IMR-90 (cell line): ENCODE data around the gene ARF6. TPM values are rescaled to one million over a fixed set of nuclear protein-coding genes. Genes with fewer than 3 reads are reported as not detected.
A peak's percentile ranks its signal among the peaks of the same experiment; 100 is the strongest.

Experiments used
- ATAC-seq: fragments of 200-7000 bp; cut with Tn5 transposase; 2 replicates; pipeline ENCODE4 v1.9.1; 2020; ENCODE audit warnings: low read depth, mild to moderate bottlenecking, moderate library complexity
- BruUV-seq: library from RNA; stranded (reverse); fragments of 400-500 nt; replicated peaks from 2 replicates; lab custom pipeline; 2021; lab: Mats Ljungman, UMichigan
- CTCF ChIA-PET: fragments of 300-600 bp; formaldehyde crosslinking; extraction: SDS; loops from one replicate; lab custom pipeline; 2021; ENCODE audit warnings: antibody characterized with exemption; lab: Yijun Ruan, JAX
- POLR2A ChIA-PET: fragments of 300-600 bp; sonication (Branson Sonifier 250); formaldehyde crosslinking; loops from one replicate; lab custom pipeline; 2022; ENCODE audit warnings: antibody characterized with exemption; ENCODE audit not compliant: unreplicated experiment; lab: Charles Lee
- DNase-seq: peaks from one replicate; pipeline ENCODE4 v3.0.0; 2013
- H2AFZ ChIP-seq: replicated peaks from 2 replicates; pipeline ENCODE3; 2013; ENCODE audit warnings: low read length, mild to moderate bottlenecking; ENCODE audit not compliant: poor library complexity
- H2AK5ac ChIP-seq: 2 replicates; pipeline ENCODE4 v1.6.1; 2013; ENCODE audit warnings: low read depth, low read length, inconsistent platforms
- H2AK9ac ChIP-seq: replicated peaks from 2 replicates; pipeline ENCODE3; 2013; ENCODE audit warnings: mild to moderate bottlenecking, low read depth, low read length, moderate library complexity; ENCODE audit not compliant: poor library complexity
- H2BK120ac ChIP-seq: 2 replicates; pipeline ENCODE4 v1.6.1; 2013; ENCODE audit warnings: low read depth, low read length, inconsistent platforms
- H2BK15ac ChIP-seq: 3 replicates; pipeline ENCODE4 v1.6.1; 2013; ENCODE audit warnings: low read depth, low read length, inconsistent platforms
- H2BK20ac ChIP-seq: 2 replicates; pipeline ENCODE4 v1.6.1; 2013; ENCODE audit warnings: low read depth, mild to moderate bottlenecking, inconsistent platforms, low read length, moderate library complexity
- H2BK5ac ChIP-seq: 2 replicates; pipeline ENCODE4 v1.6.1; 2013; ENCODE audit warnings: mild to moderate bottlenecking, low read depth, low read length, inconsistent platforms; ENCODE audit not compliant: poor library complexity, severe bottlenecking
- H3K14ac ChIP-seq: replicated peaks from 2 replicates; pipeline ENCODE4 v1.6.1; 2013; ENCODE audit warnings: low read depth, low read length, inconsistent platforms
- H3K18ac ChIP-seq: 2 replicates; pipeline ENCODE4 v1.6.1; 2013; ENCODE audit warnings: low read depth, low read length, control low read depth
- H3K23ac ChIP-seq: 2 replicates; pipeline ENCODE4 v1.6.1; 2013; ENCODE audit warnings: low read depth, low read length, inconsistent platforms
- H3K27ac ChIP-seq: 2 replicates; pipeline ENCODE4 v1.5.1; 2013; ENCODE audit warnings: mild to moderate bottlenecking, control low read depth, low read length; ENCODE audit not compliant: insufficient read depth
- H3K27me3 ChIP-seq: 2 replicates; pipeline ENCODE4 v1.6.1; 2013; ENCODE audit warnings: low read length; ENCODE audit not compliant: control insufficient read depth, insufficient read depth
- H3K36me3 ChIP-seq: 2 replicates; pipeline ENCODE4 v1.6.1; 2013; ENCODE audit warnings: low read length, mixed read lengths; ENCODE audit not compliant: control insufficient read depth, insufficient read depth
- H3K4ac ChIP-seq: 2 replicates; pipeline ENCODE4 v1.6.1; 2013; ENCODE audit warnings: low read depth, low read length, inconsistent platforms
- H3K4me1 ChIP-seq: 2 replicates; pipeline ENCODE4 v1.6.1; 2013; ENCODE audit warnings: low read length, mixed read lengths; ENCODE audit not compliant: control insufficient read depth, insufficient read depth
- H3K4me2 ChIP-seq: 2 replicates; pipeline ENCODE4 v1.6.1; 2013; ENCODE audit warnings: low read depth, mild to moderate bottlenecking, control low read depth, low read length, moderate library complexity
- H3K4me3 ChIP-seq: 2 replicates; pipeline ENCODE4 v1.5.1; 2013; ENCODE audit warnings: low read depth, mild to moderate bottlenecking, control low read depth, low read length, moderate library complexity; ENCODE audit not compliant: insufficient read depth
- H3K56ac ChIP-seq: 2 replicates; pipeline ENCODE4 v1.6.1; 2013; ENCODE audit warnings: low read length, inconsistent platforms; ENCODE audit not compliant: insufficient read depth; ENCODE audit errors: extremely low read depth
- H3K79me1 ChIP-seq, 2 experiments: 2 replicates each; pipeline ENCODE4 v1.6.1; 2013; ENCODE audit warnings: low read length in 2 of 2, inconsistent platforms in 1 of 2, low read depth in 1 of 2
- H3K9ac ChIP-seq: 2 replicates; pipeline ENCODE4 v1.6.1; 2013; ENCODE audit warnings: low read depth, low read length, control low read depth
- H3K9me1 ChIP-seq: 2 replicates; pipeline ENCODE4 v1.6.1; 2013; ENCODE audit warnings: low read length, inconsistent platforms; ENCODE audit not compliant: insufficient read depth
- H3K9me3 ChIP-seq: 2 replicates; pipeline ENCODE4 v1.6.1; 2013; ENCODE audit warnings: low read length; ENCODE audit not compliant: control insufficient read depth, insufficient read depth
- H4K20me1 ChIP-seq: 2 replicates; pipeline ENCODE4 v1.6.1; 2013; ENCODE audit warnings: low read length, inconsistent platforms; ENCODE audit not compliant: insufficient read depth
- H4K5ac ChIP-seq: 2 replicates; pipeline ENCODE4 v1.6.1; 2013; ENCODE audit warnings: mild to moderate bottlenecking, low read depth, low read length, control low read depth
- H4K8ac ChIP-seq, 2 experiments: 2 replicates each; pipeline ENCODE4 v1.6.1; 2013; ENCODE audit warnings: low read depth in 2 of 2, low read length in 2 of 2, control low read depth in 1 of 2, inconsistent platforms in 1 of 2
- H4K91ac ChIP-seq: 2 replicates; pipeline ENCODE4 v1.6.1; 2013; ENCODE audit warnings: low read depth, low read length, inconsistent platforms; ENCODE audit not compliant: insufficient read depth
- MAZ ChIP-seq: IDR thresholded peaks from 2 replicates; pipeline ENCODE4 v1.6.1; 2012; ENCODE audit warnings: low read depth, mild to moderate bottlenecking, low read length, improper control_type of control experiment, moderate library complexity, borderline replicate concordance
- NFE2L2 ChIP-seq: fragments of 150-350 bp; IDR thresholded peaks from 2 replicates; pipeline ENCODE4 v1.6.1; 2016; ENCODE audit warnings: low read depth, mild to moderate bottlenecking, low read length
- RAD21 ChIP-seq: IDR thresholded peaks from 2 replicates; pipeline ENCODE4 v1.6.1; 2012; ENCODE audit warnings: low read length, improper control_type of control experiment
- RCOR1 ChIP-seq: IDR thresholded peaks from 2 replicates; pipeline ENCODE4 v1.6.1; 2012; ENCODE audit warnings: mild to moderate bottlenecking, low read length, improper control_type of control experiment; ENCODE audit not compliant: insufficient replicate concordance
- RFX5 ChIP-seq: IDR thresholded peaks from 2 replicates; pipeline ENCODE4 v1.8.0; 2012; ENCODE audit warnings: low read depth, mild to moderate bottlenecking, low read length, moderate library complexity
- WGBS, 2 experiments: methylation state at CpG; one replicate each; pipeline versions ENCODE4 v1.1.5 to v1.1.7; 2013; ENCODE audit warnings: missing lambda C conversion rate in 2 of 2; ENCODE audit not compliant: insufficient read length in 1 of 2; ENCODE audit errors: extremely low coverage in 2 of 2; 5-methylcytosine and 5-hydroxymethylcytosine counted together
- dilution Hi-C: fragments of 300-500 bp; cut with HindIII; formaldehyde crosslinking; loops from one replicate; pipeline ENCODE4 v1.14.3; 2018; ENCODE audit warnings: low sequenced_read_pairs; ENCODE audit not compliant: unreplicated experiment
- in situ Hi-C: fragments of 300-500 bp; cut with MboI; formaldehyde crosslinking; loops from 3 replicates; pipeline ENCODE4 v1.14.3; 2019; ENCODE audit warnings: low sequenced_read_pairs, inconsistent platforms, mixed read lengths
- intact Hi-C: fragments of 100-400 bp; cut with micrococcal nuclease; formaldehyde crosslinking; loops from 2 replicates; pipeline ENCODE4 v1.10.0; 2022
- polyA plus RNA-seq, 3 experiments: library from polyadenylated mRNA; depleted of rRNA; stranded (reverse); fragments of >200 nt; gene quantifications; 2 replicates each; pipeline ENCODE4 v1.2.3, GENCODE V29; 2012; ENCODE audit warnings: low replicate concordance in 1 of 3
- total RNA-seq: library from RNA; depleted of rRNA; stranded (reverse); fragments of >200 nt; gene quantifications from 2 replicates; pipeline ENCODE4 v1.2.3, GENCODE V29; 2012
- TF ChIP-seq, protein P1 (sequence below): fragments of 150-350 bp; IDR thresholded peaks from 2 replicates; pipeline ENCODE4 v1.6.1; 2017; ENCODE audit warnings: mild to moderate bottlenecking, antibody characterized with exemption, low read length, low read depth
- TF ChIP-seq, protein P2 (sequence below): conservative IDR thresholded peaks from 2 replicates; pipeline ENCODE4 v1.5.1; 2012; ENCODE audit warnings: mild to moderate bottlenecking, low read depth, low read length, improper control_type of control experiment

Gene ARF6
- total and polyA plus RNA-seq, 2 of the 4 experiments (the other 2 are of a cell fraction): 32.1 to 40.1 TPM

DNA sequence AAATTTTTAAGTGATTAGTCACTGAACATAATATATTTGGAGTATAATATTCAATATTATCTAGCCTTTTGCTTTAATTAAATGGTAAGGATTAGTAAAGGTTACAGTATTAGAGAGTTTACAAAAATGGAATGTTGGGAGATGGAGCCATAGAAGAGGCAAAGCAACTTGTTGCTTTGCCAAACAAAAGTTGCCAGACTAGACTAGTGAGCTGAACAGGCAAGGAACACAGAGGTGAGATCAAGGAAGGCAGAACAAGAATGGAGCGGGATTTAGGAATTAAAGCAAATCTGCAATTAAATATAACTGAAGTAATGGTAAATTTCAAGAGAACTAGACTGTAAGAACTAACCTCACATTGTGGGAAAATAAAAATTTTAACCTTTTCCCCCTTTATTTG is 5.1 kb downstream of the ARF6 start:
- ATAC-seq: no peak
- Histone ChIP-seq H2BK20ac (no peak overlapping the region), H3K4me3 (no peak overlapping the region), H3K79me1 (peaks cover 3 to 11% of the 10 kb centered on the region in 2 experiments; a peak in 3 of 4 replicates), H3K36me3 (peaks cover 5% of the 10 kb centered on the region), H2AFZ (no peak overlapping the region), H4K8ac (no peak overlapping the region), H3K14ac (no peak overlapping the region), H3K27ac (no peak overlapping the region), H2BK120ac (no peak overlapping the region), H3K9me3 (no peaks in the 10 kb centered on the region), H3K9ac (peak overlapping the region; percentile 61; the same call in 1 of the 2 replicates), H3K23ac (0 out of 2 replicates have a peak overlapping the region, but pooled peaks have one; percentile 72), H3K4ac (no peak overlapping the region), H2AK5ac (no peak overlapping the region), H3K18ac (no peak overlapping the region), H4K20me1 (peaks cover 47% of the 10 kb centered on the region), H2BK15ac (no peak overlapping the region), H3K4me1 (peaks cover 2% of the 10 kb centered on the region; the same call in 1 of the 2 replicates), H3K27me3 (no peaks in the 10 kb centered on the region), H3K4me2 (peak overlapping the region; percentile 78), H3K9me1 (peaks cover 5% of the 10 kb centered on the region; the same call in 1 of the 2 replicates), H2BK5ac (no peak overlapping the region), H2AK9ac (no peak overlapping the region), H4K5ac (peak overlapping the region; percentile 76; the same call in 1 of the 2 replicates), H3K56ac (no peak overlapping the region), H4K91ac (no peak overlapping the region)
- CTCF ChIA-PET: interaction anchor here (0.6 kb wide), 1 partner anchor 43 kb away, joined by 3 read pairs; no protein-coding TSS in a partner anchor
- POLR2A ChIA-PET: interaction anchor here (0.5 to 0.6 kb wide), 2 partner anchors 105 to 189 kb away, joined by 4 to 9 read pairs; no protein-coding TSS in a partner anchor
- in situ Hi-C loops (no loop called here), dilution Hi-C loops (no loop called here), intact Hi-C loops (no loop called here)
- BruUV-seq: no TSS peak
- no peak for DNase-seq
- no CpG with 5 or more reads among the region's 1 CpG for WGBS, 2 experiments
- TF ChIP-seq, protein P1, sequence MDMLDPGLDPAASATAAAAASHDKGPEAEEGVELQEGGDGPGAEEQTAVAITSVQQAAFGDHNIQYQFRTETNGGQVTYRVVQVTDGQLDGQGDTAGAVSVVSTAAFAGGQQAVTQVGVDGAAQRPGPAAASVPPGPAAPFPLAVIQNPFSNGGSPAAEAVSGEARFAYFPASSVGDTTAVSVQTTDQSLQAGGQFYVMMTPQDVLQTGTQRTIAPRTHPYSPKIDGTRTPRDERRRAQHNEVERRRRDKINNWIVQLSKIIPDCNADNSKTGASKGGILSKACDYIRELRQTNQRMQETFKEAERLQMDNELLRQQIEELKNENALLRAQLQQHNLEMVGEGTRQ: no peak
- TF ChIP-seq, protein P2, sequence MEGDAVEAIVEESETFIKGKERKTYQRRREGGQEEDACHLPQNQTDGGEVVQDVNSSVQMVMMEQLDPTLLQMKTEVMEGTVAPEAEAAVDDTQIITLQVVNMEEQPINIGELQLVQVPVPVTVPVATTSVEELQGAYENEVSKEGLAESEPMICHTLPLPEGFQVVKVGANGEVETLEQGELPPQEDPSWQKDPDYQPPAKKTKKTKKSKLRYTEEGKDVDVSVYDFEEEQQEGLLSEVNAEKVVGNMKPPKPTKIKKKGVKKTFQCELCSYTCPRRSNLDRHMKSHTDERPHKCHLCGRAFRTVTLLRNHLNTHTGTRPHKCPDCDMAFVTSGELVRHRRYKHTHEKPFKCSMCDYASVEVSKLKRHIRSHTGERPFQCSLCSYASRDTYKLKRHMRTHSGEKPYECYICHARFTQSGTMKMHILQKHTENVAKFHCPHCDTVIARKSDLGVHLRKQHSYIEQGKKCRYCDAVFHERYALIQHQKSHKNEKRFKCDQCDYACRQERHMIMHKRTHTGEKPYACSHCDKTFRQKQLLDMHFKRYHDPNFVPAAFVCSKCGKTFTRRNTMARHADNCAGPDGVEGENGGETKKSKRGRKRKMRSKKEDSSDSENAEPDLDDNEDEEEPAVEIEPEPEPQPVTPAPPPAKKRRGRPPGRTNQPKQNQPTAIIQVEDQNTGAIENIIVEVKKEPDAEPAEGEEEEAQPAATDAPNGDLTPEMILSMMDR: no peak
- TF ChIP-seq RFX5 (no peak), NFE2L2 (no peak), RCOR1 (no peak), RAD21 (no peak), MAZ (no peak)
